ENCODE results near the gene ITGAE. TPM values are rescaled to one million over a fixed set of nuclear protein-coding genes. Genes with fewer than 3 reads are reported as not detected.

Gene ITGAE
- total and polyA plus RNA-seq, 10 of the 15 experiments (the other 5 are each of a cell fraction or from before 2014, with no cell fraction given): 13.1 to 161 (median 34.8) TPM

GRCh38 chr17:3689262-3690093, 111.5 kb downstream of the ITGAE start (continued):
- TF ChIP-seq BCL3 (IDR thresholded peaks at IDR 0.05; ENCODE audit: borderline replicate concordance, insufficient read depth, low read depth, low read length, poor library complexity, severe bottlenecking): peak; percentile 99
- TF ChIP-seq TCF3 (IDR thresholded peaks at IDR 0.05; ENCODE audit: borderline replicate concordance, insufficient read depth, low read depth, low read length): peak; percentile 93
- TF ChIP-seq BMI1 (IDR thresholded peaks at IDR 0.05; ENCODE audit: borderline replicate concordance): no peak
- no peak for TF ChIP-seq BCL11A (IDR thresholded peaks at IDR 0.05; ENCODE audit: low read depth, low read length)
- no peak for TF ChIP-seq E2F4 (IDR thresholded peaks at IDR 0.05; ENCODE audit: low read depth, low read length)
- TF ChIP-seq SREBF2 (IDR thresholded peaks at IDR 0.05; ENCODE audit: low read length): no peak
- peak; percentile 60 for TF ChIP-seq PBX3 (IDR thresholded peaks at IDR 0.05; ENCODE audit: insufficient replicate concordance, low read depth, low read length)
- no peak for TF ChIP-seq SPI1 (IDR thresholded peaks at IDR 0.05; ENCODE audit: borderline replicate concordance, insufficient read depth, low read depth, low read length)
- TF ChIP-seq POLR2A (IDR thresholded peaks at IDR 0.05; ENCODE audit: low read depth, low read length): peak; percentile 58

Data from GM12878 (cell line).